Measurements from ENCODE around the gene ITGAX. TPM values are rescaled to one million over a fixed set of nuclear protein-coding genes. Genes with fewer than 3 reads are reported as not detected.

ITGAX gene
- total and polyA plus RNA-seq, 2 experiments from 2014 or later = not detected

GRCh38 chr16:31375231-31375630, 20.3 kb downstream of the ITGAX start (continued):
- TF ChIP-seq CTCF (conservative IDR thresholded peaks at IDR 0.05; ENCODE audit: low read depth in 2 of 2) (no peak), ETS1 (IDR thresholded peaks at IDR 0.05) (no peak), ZNF114 (CRISPR knock-in tag; IDR thresholded peaks at IDR 0.05) (no peak), EZH2phosphoT487 (IDR thresholded peaks at IDR 0.05; ENCODE audit: unreplicated experiment) (no peak), STAT1 (IDR thresholded peaks at IDR 0.05; ENCODE audit: unreplicated experiment) (no peak), REST (IDR thresholded peaks at IDR 0.05; ENCODE audit: unreplicated experiment) (no peak), EZH2 (IDR thresholded peaks at IDR 0.05; ENCODE audit: low read depth, unreplicated experiment) (no peak), POLR2AphosphoS5 (IDR thresholded peaks at IDR 0.05; ENCODE audit: low read depth) (no peak), JUNB (IDR thresholded peaks at IDR 0.05; ENCODE audit: unreplicated experiment) (no peak)

- H3K36me3 Mint-ChIP-seq (ENCODE audit: low read depth) = no peaks in the 10 kb centered on the region
Observed at GRCh38 chr16:31376705-31377104, 21.7 kb downstream of the ITGAX start.

More at GRCh38 chr16:31376705-31377104, 21.7 kb downstream of the ITGAX start:
- Mint-ChIP-seq H3K27me3 (ENCODE audit: insufficient read depth, low read depth, poor library complexity) (peaks cover 12% of the 10 kb centered on the region), H3K4me3 (no peak overlapping the region), H3K9me3 (peaks cover 7% of the 10 kb centered on the region), H3K4me1 (0 out of 3 replicates have a peak, but pooled peaks cover 1% of the 10 kb centered on the region), H3K27ac (no peak overlapping the region)
- Histone ChIP-seq H3K79me2 (replicated peaks; ENCODE audit: insufficient read depth) (no peaks in the 10 kb centered on the region), H2AFZ (no peak overlapping the region), H3K27ac (ENCODE audit: low read depth) (no peak overlapping the region), H3K36me3 (ENCODE audit: insufficient read depth) (no peaks in the 10 kb centered on the region), H3K9me2 (ENCODE audit: insufficient read depth) (no peaks in the 10 kb centered on the region), H3K4me2 (no peak overlapping the region), H3K4me1 (ENCODE audit: insufficient read depth) (no peaks in the 10 kb centered on the region), H3K27me3 (ENCODE audit: insufficient read depth) (no peaks in the 10 kb centered on the region), H3K4me3 (no peak overlapping the region), H3F3A (replicated peaks; ENCODE audit: low read depth) (no peaks in the 10 kb centered on the region), H4K20me1 (replicated peaks; ENCODE audit: insufficient read depth) (no peaks in the 10 kb centered on the region)
- no peak for TF ChIP-seq ZNF462 (CRISPR knock-in tag; IDR thresholded peaks at IDR 0.05)
- ATAC-seq (no peak), DNase-seq (ENCODE audit: low spot score) (no peak)

All from GM23338 (cell line).